VCaP (cell line): ENCODE results near the gene MYT1.

Experiments used
- H3K27ac ChIP-seq: fragments of 450-650 bp; 2 replicates; pipeline ENCODE4 v1.5.1; 2017
- TF ChIP-seq, protein P1 (sequence below): fragments of 450-650 bp; conservative IDR thresholded peaks from 2 replicates; pipeline ENCODE4 v1.5.1; 2017; ENCODE audit warnings: mild to moderate bottlenecking, moderate library complexity

MYT1 gene

DNA sequence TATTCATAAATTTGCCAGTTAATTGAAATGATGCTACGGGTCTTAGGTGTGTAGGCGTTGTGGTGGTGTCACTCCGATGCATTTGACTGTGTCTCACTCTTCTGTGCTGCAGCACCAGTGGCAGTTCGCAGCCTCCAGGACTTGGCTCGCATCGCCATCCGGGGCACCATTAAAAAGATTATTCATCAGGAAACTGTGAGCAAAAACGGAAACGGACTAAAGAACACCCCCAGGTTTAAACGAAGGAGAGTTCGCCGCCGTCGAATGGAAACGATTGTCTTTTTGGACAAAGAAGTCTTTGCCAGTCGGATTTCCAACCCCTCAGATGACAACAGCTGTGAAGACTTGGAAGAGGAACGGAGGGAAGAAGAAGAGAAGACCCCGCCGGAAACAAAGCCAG lies 108.9 kb downstream of the MYT1 start:
- TF ChIP-seq, protein P1, sequence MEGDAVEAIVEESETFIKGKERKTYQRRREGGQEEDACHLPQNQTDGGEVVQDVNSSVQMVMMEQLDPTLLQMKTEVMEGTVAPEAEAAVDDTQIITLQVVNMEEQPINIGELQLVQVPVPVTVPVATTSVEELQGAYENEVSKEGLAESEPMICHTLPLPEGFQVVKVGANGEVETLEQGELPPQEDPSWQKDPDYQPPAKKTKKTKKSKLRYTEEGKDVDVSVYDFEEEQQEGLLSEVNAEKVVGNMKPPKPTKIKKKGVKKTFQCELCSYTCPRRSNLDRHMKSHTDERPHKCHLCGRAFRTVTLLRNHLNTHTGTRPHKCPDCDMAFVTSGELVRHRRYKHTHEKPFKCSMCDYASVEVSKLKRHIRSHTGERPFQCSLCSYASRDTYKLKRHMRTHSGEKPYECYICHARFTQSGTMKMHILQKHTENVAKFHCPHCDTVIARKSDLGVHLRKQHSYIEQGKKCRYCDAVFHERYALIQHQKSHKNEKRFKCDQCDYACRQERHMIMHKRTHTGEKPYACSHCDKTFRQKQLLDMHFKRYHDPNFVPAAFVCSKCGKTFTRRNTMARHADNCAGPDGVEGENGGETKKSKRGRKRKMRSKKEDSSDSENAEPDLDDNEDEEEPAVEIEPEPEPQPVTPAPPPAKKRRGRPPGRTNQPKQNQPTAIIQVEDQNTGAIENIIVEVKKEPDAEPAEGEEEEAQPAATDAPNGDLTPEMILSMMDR, result no peak
- H3K27ac ChIP-seq, result no peak overlapping the region

DNA sequence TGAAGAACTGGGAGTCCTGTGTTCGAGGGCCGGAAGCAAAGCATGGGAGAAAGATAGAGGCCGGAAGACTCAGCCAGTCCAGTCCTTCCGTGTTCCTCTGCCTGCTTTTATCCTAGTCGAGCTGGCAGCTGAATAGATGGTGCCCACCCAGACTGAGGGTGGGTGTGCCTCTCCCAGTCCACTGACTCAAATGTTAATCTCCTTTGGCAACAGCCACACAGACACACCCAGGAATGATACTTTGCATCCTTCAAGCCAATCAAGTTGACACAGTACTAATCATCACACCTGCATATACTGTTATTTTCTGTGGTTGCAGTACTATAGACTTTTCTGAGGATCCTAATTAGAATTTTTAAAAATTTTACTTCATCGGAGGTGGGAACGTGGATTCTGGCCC lies 112.6 kb downstream of the MYT1 start:
- no peak overlapping the region; the same call in 1 of the 2 replicates for H3K27ac ChIP-seq
- TF ChIP-seq, protein P1, result no peak

DNA sequence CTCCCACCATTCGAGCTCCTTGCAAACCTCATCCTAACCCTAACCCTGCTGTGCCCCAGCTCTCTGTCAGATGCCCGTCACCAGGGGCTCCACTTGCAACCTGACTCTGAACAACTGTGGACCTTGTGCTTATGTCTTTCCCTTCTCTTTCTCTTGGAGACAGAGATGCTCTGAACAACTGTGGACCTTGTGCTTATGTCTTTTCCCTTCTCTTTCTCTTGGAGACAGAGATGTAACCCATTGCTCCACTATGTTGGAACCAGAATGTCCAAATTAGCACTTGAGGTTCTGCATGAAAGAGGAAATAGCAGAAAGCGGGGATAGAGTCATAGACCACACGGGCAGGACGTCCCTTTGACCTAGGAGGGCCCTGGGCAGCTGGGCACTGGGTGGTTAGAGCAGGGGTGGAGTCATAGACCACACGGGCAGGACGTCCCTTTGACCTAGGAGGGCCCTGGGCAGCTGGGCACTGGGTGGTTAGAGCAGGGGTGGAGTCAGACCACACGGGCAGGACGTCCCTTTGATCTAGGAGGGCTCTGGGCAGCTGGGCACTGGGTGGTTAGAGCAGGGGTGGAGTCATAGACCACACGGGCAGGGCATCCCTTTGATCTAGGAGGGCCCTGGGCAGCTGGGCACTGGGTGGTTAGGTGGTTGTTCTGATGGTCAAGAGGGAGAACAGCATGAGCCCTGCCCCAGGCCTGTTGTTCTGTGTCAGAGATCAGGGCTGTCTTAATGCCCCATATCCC lies 113.5 kb downstream of the MYT1 start:
- TF ChIP-seq, protein P1, result no peak
- H3K27ac ChIP-seq, result no peak overlapping the region

DNA sequence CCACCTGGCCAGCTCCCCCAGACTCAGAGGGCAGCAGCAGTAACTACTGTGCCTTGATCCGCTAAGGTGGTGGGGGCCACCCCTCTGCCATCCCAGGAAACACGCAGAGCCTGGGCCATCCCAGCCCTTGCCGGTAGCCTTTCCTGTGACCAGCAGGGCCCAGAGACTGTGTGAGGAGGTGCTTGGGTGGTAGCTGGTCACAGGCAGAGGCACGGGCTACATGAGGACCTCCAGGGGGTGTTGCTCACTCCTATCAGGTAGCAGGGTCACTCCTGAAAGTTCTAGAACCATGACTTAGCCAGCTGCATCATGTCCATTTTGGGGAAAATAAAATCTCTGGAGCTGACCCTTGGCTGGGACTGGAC lies 114.0 kb downstream of the MYT1 start:
- H3K27ac ChIP-seq, result no peak overlapping the region
- TF ChIP-seq, protein P1, result no peak

DNA sequence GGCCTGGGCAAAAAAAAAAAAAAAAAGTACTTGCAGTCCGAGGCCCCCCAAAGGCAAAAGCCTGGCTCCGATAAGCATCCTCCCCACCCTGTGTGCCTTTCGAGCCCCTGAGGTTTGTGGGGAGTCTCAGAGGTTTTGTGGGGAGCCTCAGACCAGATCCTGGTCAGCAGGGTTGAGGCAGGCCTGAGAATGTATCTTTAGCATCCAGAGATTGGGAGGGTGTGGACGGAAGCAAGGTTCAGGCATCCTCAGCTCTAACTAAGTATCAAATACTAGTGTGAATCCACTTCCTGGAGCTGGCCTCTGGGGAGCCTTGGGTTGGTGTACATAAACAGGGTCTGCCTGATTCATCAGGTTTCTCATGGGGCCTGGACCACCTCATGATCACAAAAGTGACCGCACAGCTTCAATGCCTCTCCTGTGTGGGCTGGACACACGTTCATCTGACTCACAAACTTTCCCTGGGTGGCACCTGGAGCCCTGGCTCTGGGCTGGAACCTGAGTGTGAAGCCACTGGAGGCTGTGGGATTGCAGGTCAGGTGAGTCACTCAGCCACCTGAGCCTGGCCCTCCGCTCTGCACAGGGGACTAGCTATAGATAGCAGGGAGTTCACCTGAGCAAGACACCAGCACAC lies 115.7 kb downstream of the MYT1 start:
- no peak overlapping the region for H3K27ac ChIP-seq
- TF ChIP-seq, protein P1, result no peak

DNA sequence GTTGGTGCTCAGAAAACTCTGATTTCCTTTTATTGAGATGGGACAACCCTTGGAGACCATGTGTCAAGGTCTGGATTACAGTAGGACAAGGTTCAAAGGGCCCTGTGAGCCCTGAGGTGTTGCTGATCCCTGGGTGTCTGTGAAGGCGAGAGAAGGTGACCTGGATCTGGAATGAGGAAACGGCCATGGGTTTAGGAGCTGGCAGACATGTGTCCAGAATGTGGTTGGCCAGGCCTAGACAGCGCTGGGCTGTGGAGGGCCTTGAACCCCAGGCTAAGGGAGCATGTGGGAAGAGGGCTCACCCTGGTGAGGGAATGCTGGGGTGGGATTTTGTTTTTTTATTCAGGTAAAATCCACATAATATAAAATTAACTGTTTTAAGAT lies 116.2 kb downstream of the MYT1 start:
- H3K27ac ChIP-seq, result no peak overlapping the region
- TF ChIP-seq, protein P1, result no peak

DNA sequence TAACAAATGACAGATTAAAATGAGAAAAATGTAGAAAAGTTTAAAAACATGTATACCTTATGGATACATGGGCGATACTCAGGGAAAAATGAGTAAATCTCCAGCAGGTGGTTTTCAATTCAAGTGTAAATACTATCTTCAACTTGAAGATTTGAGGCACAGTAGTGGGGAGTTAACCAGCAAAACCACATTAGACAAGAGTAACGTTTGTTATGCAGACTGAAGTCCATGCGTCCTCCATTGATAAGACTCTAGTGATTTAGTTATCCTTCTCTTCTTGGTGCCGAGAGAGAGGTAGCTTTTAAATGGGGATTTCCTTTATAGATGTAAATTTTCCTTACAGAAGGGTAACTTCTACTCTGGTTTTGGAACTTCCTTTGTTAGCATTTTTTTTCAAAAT lies 119.4 kb downstream of the MYT1 start:
- TF ChIP-seq, protein P1, result no peak
- H3K27ac ChIP-seq, result no peak overlapping the region
